HepG2 (cell line): ENCODE measurements around the gene ANKRD10. TPM values are rescaled to one million over a fixed set of nuclear protein-coding genes. Genes with fewer than 3 reads are reported as not detected.
A peak's percentile ranks its signal among the peaks of the same experiment; 100 is the strongest.

Experiments used
- ATAC-seq: fragments of 200-7000 bp; cut with Tn5 transposase; 3 replicates; pipeline ENCODE4 v1.9.1; 2020; ENCODE audit warnings: mild to moderate bottlenecking, moderate library complexity
- BruUV-seq: library from RNA; stranded (reverse); fragments of 400-500 nt; replicated peaks from 2 replicates; lab custom pipeline; 2021; lab: Mats Ljungman, UMichigan
- CTCF ChIA-PET: fragments of 300-600 bp; formaldehyde crosslinking; extraction: SDS; loops from one replicate; lab custom pipeline; 2021; ENCODE audit warnings: low total read pairs, inconsistent platforms, low intra/inter-chr PET ratio; lab: Yijun Ruan, JAX
- POLR2A ChIA-PET: fragments of 350-600 bp; sonication (Branson Sonifier 250); formaldehyde crosslinking; loops from one replicate; lab custom pipeline; 2020; ENCODE audit warnings: antibody characterized with exemption, inconsistent platforms; lab: Yijun Ruan, JAX
- DNase-seq: peaks from one replicate; pipeline ENCODE4 v3.0.0-alpha.2; 2015; ENCODE audit warnings: low spot score
- FAIRE-seq: peaks from 3 replicates; lab custom pipeline; 2011; peaks lifted over from hg19 to GRCh38; lab: Jason Lieb, UNC
- H2AFZ ChIP-seq: one replicate; pipeline ENCODE4 v1.6.1; 2011; ENCODE audit warnings: low read length, inconsistent platforms
- H3K27ac ChIP-seq: fragments of 300-600 bp; 3 replicates; pipeline ENCODE4 v1.8.0; 2011; ENCODE audit warnings: mixed run types, mild to moderate bottlenecking, mixed read lengths, low read length, inconsistent platforms; ENCODE audit not compliant: insufficient read depth; ENCODE audit errors: extremely low read length
- H3K27me3 ChIP-seq, 2 experiments: fragments of 200-600 bp in 1 of 2; 2 replicates in 1 of 2; 3 replicates in 1 of 2; pipeline versions ENCODE4 v1.6.0 to v1.8.0; 2011; ENCODE audit warnings: low read length in 2 of 2, mild to moderate bottlenecking in 2 of 2, moderate library complexity in 2 of 2, inconsistent platforms in 1 of 2; ENCODE audit not compliant: insufficient read depth in 2 of 2, control insufficient read depth in 1 of 2
- H3K36me3 ChIP-seq, 2 experiments: fragments of 200-600 bp in 1 of 2; replicated peaks in 1 of 2; 2 replicates in 1 of 2; 3 replicates in 1 of 2; pipeline versions ENCODE4 v1.5.1 to v1.8.0; 2011; ENCODE audit warnings: low read length in 2 of 2, inconsistent platforms in 1 of 2; ENCODE audit not compliant: insufficient read depth in 2 of 2, control insufficient read depth in 1 of 2
- H3K4me1 ChIP-seq: 2 replicates; pipeline ENCODE4 v1.5.1; 2012; ENCODE audit warnings: low read length, inconsistent platforms; ENCODE audit not compliant: insufficient read depth
- H3K4me2 ChIP-seq: 2 replicates; pipeline ENCODE4 v1.6.0; 2011; ENCODE audit warnings: low read depth, low read length, inconsistent platforms
- H3K4me3 ChIP-seq, 3 experiments: fragments of 200-600 bp in 1 of 3; sonication (generic), shearing (Covaris generic) in 1 of 3; replicated peaks in 1 of 3; 2 replicates each; pipeline ENCODE4 v1.5.1; 2011 to 2016; ENCODE audit warnings: low read length in 3 of 3, inconsistent platforms in 2 of 3, low read depth in 2 of 3, mild to moderate bottlenecking in 2 of 3, control low read depth in 1 of 3, mixed read lengths in 1 of 3; ENCODE audit not compliant: insufficient read depth in 1 of 3
- H3K79me2 ChIP-seq: one replicate; pipeline ENCODE4 v1.6.1; 2011; ENCODE audit warnings: low read length, inconsistent platforms; ENCODE audit not compliant: insufficient read depth
- H3K9ac ChIP-seq: 2 replicates; pipeline ENCODE4 v1.6.0; 2011; ENCODE audit warnings: mild to moderate bottlenecking, low read depth, low read length, inconsistent platforms; ENCODE audit not compliant: insufficient read depth
- H3K9me3 ChIP-seq: 2 replicates; pipeline ENCODE4 v1.5.1; 2012; ENCODE audit warnings: mild to moderate bottlenecking, low read length
- H4K20me1 ChIP-seq: 2 replicates; pipeline ENCODE4 v1.6.0; 2011; ENCODE audit warnings: inconsistent platforms, mild to moderate bottlenecking, low read length, moderate library complexity; ENCODE audit not compliant: insufficient read depth
- ESRRA ChIP-seq: sonication (generic); formaldehyde crosslinking; IDR thresholded peaks from 2 replicates; pipeline ENCODE4 v1.5.1; 2020; ENCODE audit warnings: mild to moderate bottlenecking, low read depth, missing genetic modification reagents
- NKX3-1 ChIP-seq: sonication (generic); formaldehyde crosslinking; IDR thresholded peaks from 2 replicates; pipeline ENCODE4 v1.5.0; 2020; ENCODE audit warnings: missing genetic modification reagents
- NPAS2 ChIP-seq: sonication (generic); formaldehyde crosslinking; IDR thresholded peaks from 2 replicates; pipeline ENCODE4 v1.8.0; 2022; ENCODE audit warnings: mild to moderate bottlenecking, missing genetic modification reagents, borderline replicate concordance
- PAF1 ChIP-seq: IDR thresholded peaks from 2 replicates; pipeline ENCODE4 v1.6.1; 2016; ENCODE audit warnings: missing genetic modification reagents, missing compliant biosample characterization
- POLR2A ChIP-seq, 2 experiments: IDR thresholded peaks; 2 replicates each; pipeline ENCODE4 v1.6.1; 2011; ENCODE audit warnings: low read depth in 2 of 2, low read length in 2 of 2, mild to moderate bottlenecking in 1 of 2, moderate library complexity in 1 of 2; ENCODE audit not compliant: insufficient read depth in 1 of 2
- SYNCRIP ChIP-seq: fragments of 200-400 bp; formaldehyde crosslinking; IDR thresholded peaks from 2 replicates; pipeline ENCODE4 v1.6.1; 2018; ENCODE audit warnings: mild to moderate bottlenecking, low read depth, low read length; ENCODE audit not compliant: insufficient read depth
- ZNF652 ChIP-seq: IDR thresholded peaks from 2 replicates; pipeline ENCODE4 v1.6.1; 2016; ENCODE audit warnings: low read depth, borderline replicate concordance
- WGBS: methylation state at CpG from one replicate; pipeline ENCODE4 v1.1.6; 2017; ENCODE audit warnings: low lambda C conversion rate; 5-methylcytosine and 5-hydroxymethylcytosine counted together
- in situ Hi-C: cut with HindIII; loops from 2 replicates; pipeline ENCODE4 v1.10.0; 2017; ENCODE audit warnings: low pct_unique_long_range_greater_than_20kb; ENCODE audit not compliant: extremely low pct_ligation_motif_present
- intact Hi-C: fragments of 100-400 bp; cut with micrococcal nuclease; formaldehyde crosslinking; loops from one replicate; pipeline ENCODE4 v1.10.0; 2022; ENCODE audit not compliant: unreplicated experiment
- polyA plus RNA-seq, 8 experiments: library from polyadenylated mRNA; depleted of rRNA in 3 of 8; stranded (reverse) in 7 of 8; unstranded in 1 of 8; fragments of >200 nt; fragmentation: Illumina TruSeq in 4 of 8; extraction: Trizol in 4 of 8; gene quantifications; 2 replicates each; pipeline versions ENCODE4 v1.2.1 to v1.2.3, GENCODE V29; 2011 to 2016; ENCODE audit warnings: low read depth in 4 of 8, missing spikeins in 1 of 8, mixed read lengths in 1 of 8; ENCODE audit not compliant: insufficient read depth in 1 of 8
- total RNA-seq, 5 experiments: library from RNA; depleted of rRNA; stranded (reverse); fragments of >200 nt; fragmentation: Illumina TruSeq; extraction: Trizol; gene quantifications; 2 replicates each; pipeline ENCODE4 v1.2.3, GENCODE V29; 2016; ENCODE audit warnings: low read depth in 1 of 5
- TF ChIP-seq, protein P1 (sequence below): IDR thresholded peaks from 2 replicates; pipeline ENCODE4 v1.6.1; 2016; ENCODE audit warnings: low read depth

The ANKRD10 gene
- total and polyA plus RNA-seq, 2 of the 13 experiments (the other 11 are each of a cell fraction or from before 2014, with no cell fraction given): 108 to 115 TPM

DNA sequence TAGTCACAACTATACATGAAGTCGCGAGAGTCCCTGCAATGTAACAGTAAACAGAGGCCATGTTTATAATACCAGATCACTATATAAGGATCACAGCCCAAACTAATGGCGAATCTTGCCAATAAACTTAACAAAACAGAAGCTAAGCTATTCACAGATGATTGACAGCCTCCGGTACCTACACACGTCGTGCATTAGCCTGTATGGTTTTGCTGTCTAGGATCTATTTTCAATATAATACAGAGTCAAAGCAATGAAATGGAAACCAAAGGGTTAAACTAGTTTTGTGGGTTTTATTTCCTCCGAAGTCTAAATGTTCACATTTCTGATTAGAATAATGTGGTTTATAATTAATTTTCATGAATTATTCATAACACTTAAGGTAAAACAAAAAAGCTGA lies 10.1 kb downstream of the ANKRD10 start:
- in situ Hi-C loops (no loop called here), intact Hi-C loops (loop anchor here (5.0 kb wide), 1 partner anchor 32 kb away; no protein-coding TSS in a partner anchor)
- Histone ChIP-seq H4K20me1 (peaks cover 18% of the 10 kb centered on the region), H3K9me3 (no peaks in the 10 kb centered on the region), H3K4me1 (peaks cover 28% of the 10 kb centered on the region), H3K36me3 (peaks cover 12 to 67% of the 10 kb centered on the region in 2 experiments), H3K9ac (no peak overlapping the region), H3K79me2 (peaks cover 69% of the 10 kb centered on the region), H3K4me2 (no peak overlapping the region), H3K27ac (no peak overlapping the region), H3K27me3 (no peaks in the 10 kb centered on the region), H3K4me3 (no peak overlapping the region), H2AFZ (no peak overlapping the region)
- no peak for FAIRE-seq
- WGBS: 97% methylated on average over 7 of the region's 7 CpGs
- ChIA-PET CTCF (no interaction called here), POLR2A (no interaction called here)
- ATAC-seq: no peak
- DNase-seq: no peak
- peak; percentile 73 for TF ChIP-seq ZNF652 (CRISPR knock-in tag)
- no peak for TF ChIP-seq SYNCRIP
- BruUV-seq: no TSS peak

DNA sequence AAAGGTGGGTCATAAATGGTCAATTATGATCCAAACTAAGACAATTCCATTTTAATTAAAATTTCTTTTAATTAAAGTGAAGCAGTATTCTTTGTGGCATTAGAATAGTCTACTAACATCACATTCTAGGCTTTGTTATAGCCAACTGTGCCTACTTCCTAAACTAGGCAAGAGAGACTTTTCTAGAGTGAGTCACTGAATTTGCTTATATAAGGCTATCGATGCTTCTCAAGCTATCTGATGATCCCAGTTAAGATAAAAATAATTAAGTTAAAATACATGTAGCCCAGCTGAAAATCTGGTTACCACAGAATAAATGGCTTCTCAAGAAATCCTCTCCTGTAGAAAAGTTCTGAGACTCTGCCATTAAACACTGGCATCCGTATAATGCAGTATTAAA lies 12.5 kb downstream of the ANKRD10 start:
- FAIRE-seq: no peak
- CTCF ChIA-PET: no interaction called here
- Histone ChIP-seq H3K79me2 (peaks cover 45% of the 10 kb centered on the region), H2AFZ (no peak overlapping the region), H3K27ac (no peak overlapping the region), H3K9ac (no peak overlapping the region), H3K4me1 (peaks cover 10% of the 10 kb centered on the region), H3K9me3 (no peaks in the 10 kb centered on the region), H3K4me2 (no peak overlapping the region), H3K27me3 (no peaks in the 10 kb centered on the region), H3K4me3 (no peak overlapping the region), H4K20me1 (peaks cover 8% of the 10 kb centered on the region; the same call in 1 of the 2 replicates), H3K36me3 (peaks cover 9 to 63% of the 10 kb centered on the region in 2 experiments)
- TF ChIP-seq POLR2A (IDR thresholded peaks at IDR 0.05; ENCODE audit: insufficient read depth in 1 of 2, low read depth in 2 of 2, low read length in 2 of 2) (no peak), NPAS2 (no peak), ESRRA (CRISPR knock-in tag) (no peak), PAF1 (CRISPR knock-in tag) (no peak), NKX3-1 (CRISPR knock-in tag) (no peak)
- TF ChIP-seq, protein P1, sequence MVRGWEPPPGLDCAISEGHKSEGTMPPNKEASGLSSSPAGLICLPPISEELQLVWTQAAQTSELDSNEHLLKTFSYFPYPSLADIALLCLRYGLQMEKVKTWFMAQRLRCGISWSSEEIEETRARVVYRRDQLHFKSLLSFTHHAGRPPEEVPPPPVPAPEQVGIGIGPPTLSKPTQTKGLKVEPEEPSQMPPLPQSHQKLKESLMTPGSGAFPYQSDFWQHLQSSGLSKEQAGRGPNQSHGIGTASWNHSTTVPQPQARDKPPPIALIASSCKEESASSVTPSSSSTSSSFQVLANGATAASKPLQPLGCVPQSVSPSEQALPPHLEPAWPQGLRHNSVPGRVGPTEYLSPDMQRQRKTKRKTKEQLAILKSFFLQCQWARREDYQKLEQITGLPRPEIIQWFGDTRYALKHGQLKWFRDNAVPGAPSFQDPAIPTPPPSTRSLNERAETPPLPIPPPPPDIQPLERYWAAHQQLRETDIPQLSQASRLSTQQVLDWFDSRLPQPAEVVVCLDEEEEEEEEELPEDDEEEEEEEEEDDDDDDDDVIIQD: no peak
- intact Hi-C loops: no loop called here
- in situ Hi-C loops: no loop called here
- BruUV-seq: no TSS peak
- POLR2A ChIA-PET: no interaction called here
- no peak for ATAC-seq
- WGBS: 92% methylated on average over 2 of the region's 2 CpGs
- DNase-seq: no peak
